Neural progenitor cell (in vitro differentiated cells): ENCODE measurements around the gene FADS1. TPM values are rescaled to one million over a fixed set of nuclear protein-coding genes. Genes with fewer than 3 reads are reported as not detected.
A peak's percentile ranks its signal among the peaks of the same experiment; 100 is the strongest.

Source experiments
- DNase-seq: peaks from one replicate; pipeline ENCODE4 v3.0.0-alpha.2; 2016; ENCODE audit warnings: low spot score
- H2AFZ ChIP-seq: fragments of 200-600 bp; sonication (generic); replicated peaks from 2 replicates; pipeline ENCODE4 v1.6.1; 2016; ENCODE audit warnings: antibody characterized with exemption
- H3F3A ChIP-seq: fragments of 200-600 bp; sonication (generic); 2 replicates; pipeline ENCODE4 v1.6.1; 2016; ENCODE audit warnings: antibody characterized with exemption, low read depth
- H3K27ac ChIP-seq: fragments of 200-600 bp; sonication (generic); 2 replicates; pipeline ENCODE4 v1.5.1; 2016; ENCODE audit warnings: mild to moderate bottlenecking
- H3K27me3 ChIP-seq: fragments of 200-600 bp; sonication (generic); 2 replicates; pipeline ENCODE4 v1.6.1; 2016; ENCODE audit warnings: mild to moderate bottlenecking, moderate library complexity
- H3K36me3 ChIP-seq: fragments of 200-600 bp; sonication (generic); 2 replicates; pipeline ENCODE4 v1.5.1; 2016
- H3K4me1 ChIP-seq: fragments of 200-600 bp; sonication (generic); 2 replicates; pipeline ENCODE4 v1.6.1; 2016; ENCODE audit warnings: mixed run types
- H3K4me2 ChIP-seq: fragments of 200-600 bp; sonication (generic); 2 replicates; pipeline ENCODE4 v1.6.1; 2016
- H3K4me3 ChIP-seq: fragments of 200-600 bp; sonication (generic); 2 replicates; pipeline ENCODE4 v1.5.1; 2016
- H3K79me2 ChIP-seq: fragments of 200-600 bp; sonication (generic); 2 replicates; pipeline ENCODE4 v1.6.1; 2016; ENCODE audit warnings: low read depth
- H3K9ac ChIP-seq: fragments of 200-600 bp; sonication (generic); 2 replicates; pipeline ENCODE4 v1.6.1; 2016
- H3K9me3 ChIP-seq: fragments of 200-600 bp; sonication (generic); 2 replicates; pipeline ENCODE4 v1.5.1; 2016; ENCODE audit warnings: low read depth
- H4K20me1 ChIP-seq: fragments of 200-600 bp; sonication (generic); 2 replicates; pipeline ENCODE4 v1.6.1; 2016; ENCODE audit warnings: low read depth
- H3K27ac Mint-ChIP-seq: 3 replicates; pipeline ENCODE4 v1.8.0; 2021; ENCODE audit warnings: mixed read lengths
- H3K27me3 Mint-ChIP-seq: 2 replicates; pipeline ENCODE4 v1.8.0; 2022; ENCODE audit warnings: low read depth, mild to moderate bottlenecking, inconsistent platforms, moderate library complexity, mixed read lengths; ENCODE audit not compliant: insufficient read depth
- H3K36me3 Mint-ChIP-seq: 3 replicates; pipeline ENCODE4 v1.8.0; 2021; ENCODE audit warnings: mixed read lengths
- H3K4me1 Mint-ChIP-seq: 3 replicates; pipeline ENCODE4 v1.8.0; 2021; ENCODE audit warnings: mixed read lengths
- H3K4me3 Mint-ChIP-seq: 3 replicates; pipeline ENCODE4 v1.8.0; 2021; ENCODE audit warnings: mild to moderate bottlenecking, moderate library complexity, mixed read lengths
- H3K9me3 Mint-ChIP-seq: 3 replicates; pipeline ENCODE4 v1.8.0; 2020; ENCODE audit warnings: mixed read lengths
- EZH2 ChIP-seq: fragments of 200-600 bp; sonication (generic); IDR thresholded peaks from 2 replicates; pipeline ENCODE4 v1.6.1; 2017; ENCODE audit warnings: antibody characterized with exemption, mild to moderate bottlenecking, moderate library complexity
- EZH2phosphoT487 ChIP-seq: fragments of 200-600 bp; sonication (generic); IDR thresholded peaks from 2 replicates; pipeline ENCODE4 v1.6.1; 2017; ENCODE audit warnings: antibody characterized with exemption
- total RNA-seq: library from RNA; depleted of rRNA; stranded (reverse); fragments of >200 nt; gene quantifications from 2 replicates; pipeline ENCODE4 v1.2.3, GENCODE V29; 2015; ENCODE audit warnings: low replicate concordance
- TF ChIP-seq, protein P1 (sequence below): fragments of 200-600 bp; sonication (generic); IDR thresholded peaks from 2 replicates; pipeline ENCODE4 v1.5.1; 2017; ENCODE audit warnings: antibody characterized with exemption, mild to moderate bottlenecking

The FADS1 gene
- total RNA-seq, 1 donor from 2014 or later = 163 TPM

DNA sequence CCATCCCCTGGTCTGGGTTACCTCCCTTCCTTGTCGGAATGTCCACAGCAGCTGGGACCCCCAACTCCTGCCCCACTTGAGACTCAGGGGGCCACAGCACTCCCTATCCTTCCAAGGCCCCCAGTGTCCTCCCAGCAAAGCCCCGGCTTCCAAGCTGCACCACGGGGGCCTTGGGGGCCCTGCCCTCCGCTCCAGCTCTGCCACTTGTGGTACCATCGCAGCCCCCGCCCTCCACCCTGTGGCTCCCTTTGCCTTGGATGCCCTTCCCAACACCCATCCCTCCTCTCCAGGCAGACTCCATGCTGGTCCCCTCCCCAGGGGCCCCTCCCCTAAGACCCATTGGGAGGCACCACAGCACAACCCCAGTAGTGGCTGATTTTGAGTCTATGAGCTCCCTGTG lies 41.7 kb downstream of the FADS1 start:
- no peaks in the 10 kb centered on the region for H3K4me1 ChIP-seq
- no peak for DNase-seq
- H3K4me3 ChIP-seq = no peak overlapping the region
- H3K79me2 ChIP-seq = no peaks in the 10 kb centered on the region
- H3K27me3 Mint-ChIP-seq = no peaks in the 10 kb centered on the region
- no peaks in the 10 kb centered on the region for H3K36me3 ChIP-seq
- H3K9ac ChIP-seq = no peak overlapping the region
- no peak overlapping the region for H2AFZ ChIP-seq
- TF ChIP-seq EZH2phosphoT487 = no peak
- TF ChIP-seq, protein P1, sequence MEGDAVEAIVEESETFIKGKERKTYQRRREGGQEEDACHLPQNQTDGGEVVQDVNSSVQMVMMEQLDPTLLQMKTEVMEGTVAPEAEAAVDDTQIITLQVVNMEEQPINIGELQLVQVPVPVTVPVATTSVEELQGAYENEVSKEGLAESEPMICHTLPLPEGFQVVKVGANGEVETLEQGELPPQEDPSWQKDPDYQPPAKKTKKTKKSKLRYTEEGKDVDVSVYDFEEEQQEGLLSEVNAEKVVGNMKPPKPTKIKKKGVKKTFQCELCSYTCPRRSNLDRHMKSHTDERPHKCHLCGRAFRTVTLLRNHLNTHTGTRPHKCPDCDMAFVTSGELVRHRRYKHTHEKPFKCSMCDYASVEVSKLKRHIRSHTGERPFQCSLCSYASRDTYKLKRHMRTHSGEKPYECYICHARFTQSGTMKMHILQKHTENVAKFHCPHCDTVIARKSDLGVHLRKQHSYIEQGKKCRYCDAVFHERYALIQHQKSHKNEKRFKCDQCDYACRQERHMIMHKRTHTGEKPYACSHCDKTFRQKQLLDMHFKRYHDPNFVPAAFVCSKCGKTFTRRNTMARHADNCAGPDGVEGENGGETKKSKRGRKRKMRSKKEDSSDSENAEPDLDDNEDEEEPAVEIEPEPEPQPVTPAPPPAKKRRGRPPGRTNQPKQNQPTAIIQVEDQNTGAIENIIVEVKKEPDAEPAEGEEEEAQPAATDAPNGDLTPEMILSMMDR = no peak
- H3K4me2 ChIP-seq = no peak overlapping the region
- no peaks in the 10 kb centered on the region for H3K27me3 ChIP-seq
- no peak overlapping the region for H3K27ac ChIP-seq
- H3K36me3 Mint-ChIP-seq = peaks cover 5% of the 10 kb centered on the region
- no peaks in the 10 kb centered on the region for H3K9me3 Mint-ChIP-seq
- peak overlapping the region; percentile 90 for H3K27ac Mint-ChIP-seq
- H3K4me1 Mint-ChIP-seq = peaks cover 29% of the 10 kb centered on the region
- H3K9me3 ChIP-seq = no peaks in the 10 kb centered on the region
- no peak overlapping the region for H3K4me3 Mint-ChIP-seq
- no peaks in the 10 kb centered on the region for H4K20me1 ChIP-seq
- H3F3A ChIP-seq = no peaks in the 10 kb centered on the region

DNA sequence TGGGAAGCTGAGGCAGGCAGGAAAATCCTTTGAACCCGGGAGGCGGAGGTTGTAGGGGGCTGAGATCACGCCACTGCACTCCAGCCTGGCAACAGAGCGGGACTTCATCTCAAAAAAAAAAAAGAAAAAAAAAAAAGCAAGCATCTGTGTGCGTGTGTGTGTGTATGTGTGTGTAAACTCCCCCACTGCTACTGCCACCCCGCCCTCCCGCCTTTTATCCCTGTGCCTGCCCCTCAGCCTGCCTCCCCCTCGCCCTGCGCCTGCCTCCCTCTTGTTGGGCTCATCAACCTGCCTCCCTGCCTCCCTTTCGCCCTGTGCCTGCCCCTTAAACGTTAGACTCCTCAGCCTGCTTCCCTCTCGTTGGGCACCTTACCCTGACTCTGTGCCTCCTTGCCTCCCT lies 42.4 kb downstream of the FADS1 start:
- Histone ChIP-seq H3F3A (no peaks in the 10 kb centered on the region), H3K4me3 (no peak overlapping the region), H3K27ac (no peak overlapping the region), H3K27me3 (no peaks in the 10 kb centered on the region), H3K4me1 (peaks cover 5% of the 10 kb centered on the region), H4K20me1 (no peaks in the 10 kb centered on the region), H3K9me3 (no peaks in the 10 kb centered on the region), H3K79me2 (no peaks in the 10 kb centered on the region), H2AFZ (no peak overlapping the region), H3K36me3 (no peaks in the 10 kb centered on the region), H3K4me2 (no peak overlapping the region), H3K9ac (no peak overlapping the region)
- TF ChIP-seq EZH2 = no peak
- Mint-ChIP-seq H3K4me3 (no peak overlapping the region), H3K9me3 (no peaks in the 10 kb centered on the region), H3K4me1 (peaks cover 29% of the 10 kb centered on the region), H3K27ac (peak overlapping the region; percentile 90), H3K27me3 (no peaks in the 10 kb centered on the region), H3K36me3 (peaks cover 5% of the 10 kb centered on the region)
- no peak for DNase-seq

DNA sequence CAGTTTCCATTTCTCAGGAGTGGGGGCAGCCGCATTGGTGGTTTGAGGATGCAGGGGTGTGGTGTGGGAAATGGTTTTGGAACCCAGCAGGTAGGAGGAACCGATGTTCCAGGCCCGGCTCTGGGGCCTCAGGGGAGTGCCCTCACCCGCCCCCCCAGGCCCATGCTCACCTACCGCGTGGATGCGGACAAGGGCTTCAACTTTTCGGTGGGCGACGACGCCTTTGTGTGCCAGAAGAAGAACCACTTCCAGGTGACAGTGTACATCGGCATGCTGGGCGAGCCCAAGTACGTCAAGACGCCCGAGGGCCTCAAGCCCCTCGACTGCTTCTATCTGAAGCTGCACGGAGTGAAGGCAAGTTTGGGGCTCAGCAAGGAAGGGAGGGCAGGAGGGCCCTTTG lies 43.0 kb downstream of the FADS1 start:
- no peak overlapping the region for H3K4me3 ChIP-seq
- Mint-ChIP-seq H3K4me3 (no peak overlapping the region), H3K36me3 (peaks cover 5% of the 10 kb centered on the region), H3K9me3 (no peaks in the 10 kb centered on the region), H3K27ac (no peak overlapping the region), H3K4me1 (peaks cover 29% of the 10 kb centered on the region), H3K27me3 (no peaks in the 10 kb centered on the region)
- H2AFZ ChIP-seq = no peak overlapping the region
- no peaks in the 10 kb centered on the region for H3K9me3 ChIP-seq
- no peaks in the 10 kb centered on the region for H4K20me1 ChIP-seq
- no peaks in the 10 kb centered on the region for H3K27me3 ChIP-seq
- H3F3A ChIP-seq = no peaks in the 10 kb centered on the region
- H3K27ac ChIP-seq = no peak overlapping the region
- no peak for DNase-seq
- no peaks in the 10 kb centered on the region for H3K79me2 ChIP-seq
- H3K4me2 ChIP-seq = no peak overlapping the region
- H3K4me1 ChIP-seq = peaks cover 10% of the 10 kb centered on the region
- TF ChIP-seq, protein P1 = no peak
- no peak for TF ChIP-seq EZH2phosphoT487
- no peak for TF ChIP-seq EZH2
- H3K36me3 ChIP-seq = no peaks in the 10 kb centered on the region
- H3K9ac ChIP-seq = peak overlapping the region; percentile 32

DNA sequence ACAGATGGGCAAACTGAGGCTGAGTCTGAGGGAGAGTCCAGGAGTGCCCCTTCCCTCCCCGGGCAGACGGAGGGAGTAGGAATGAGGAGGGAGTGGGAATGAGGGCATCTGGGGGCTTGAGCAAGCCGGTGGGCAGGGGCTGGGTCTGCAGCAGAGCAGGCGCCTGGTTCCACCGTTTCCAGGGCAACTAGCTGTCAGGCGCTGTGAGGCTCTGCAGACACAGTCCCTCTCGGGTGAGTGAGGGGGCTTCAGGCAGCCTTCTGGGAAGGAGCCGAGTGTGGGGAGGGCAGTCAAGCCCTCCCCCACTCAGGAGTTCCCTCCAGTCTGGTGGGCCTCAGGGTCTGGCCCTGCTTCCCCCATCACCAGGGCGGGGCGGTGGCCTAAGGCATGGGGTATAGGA lies 43.4 kb downstream of the FADS1 start:
- Histone ChIP-seq H3K36me3 (no peaks in the 10 kb centered on the region), H3F3A (no peaks in the 10 kb centered on the region), H2AFZ (no peak overlapping the region), H4K20me1 (no peaks in the 10 kb centered on the region), H3K4me2 (no peak overlapping the region), H3K9ac (peak overlapping the region; percentile 32), H3K27me3 (no peaks in the 10 kb centered on the region), H3K4me1 (peaks cover 10% of the 10 kb centered on the region), H3K4me3 (no peak overlapping the region), H3K79me2 (no peaks in the 10 kb centered on the region), H3K9me3 (no peaks in the 10 kb centered on the region), H3K27ac (no peak overlapping the region)
- no peak for TF ChIP-seq EZH2phosphoT487
- peaks cover 5% of the 10 kb centered on the region for H3K36me3 Mint-ChIP-seq
- peaks cover 29% of the 10 kb centered on the region for H3K4me1 Mint-ChIP-seq
- H3K27ac Mint-ChIP-seq = no peak overlapping the region
- H3K9me3 Mint-ChIP-seq = no peaks in the 10 kb centered on the region
- peak overlapping the region; percentile 43 for H3K4me3 Mint-ChIP-seq
- peak; percentile 43 for DNase-seq
- H3K27me3 Mint-ChIP-seq = no peaks in the 10 kb centered on the region
